Measurements from ENCODE around the gene C15orf39.

The C15orf39 gene

DNA sequence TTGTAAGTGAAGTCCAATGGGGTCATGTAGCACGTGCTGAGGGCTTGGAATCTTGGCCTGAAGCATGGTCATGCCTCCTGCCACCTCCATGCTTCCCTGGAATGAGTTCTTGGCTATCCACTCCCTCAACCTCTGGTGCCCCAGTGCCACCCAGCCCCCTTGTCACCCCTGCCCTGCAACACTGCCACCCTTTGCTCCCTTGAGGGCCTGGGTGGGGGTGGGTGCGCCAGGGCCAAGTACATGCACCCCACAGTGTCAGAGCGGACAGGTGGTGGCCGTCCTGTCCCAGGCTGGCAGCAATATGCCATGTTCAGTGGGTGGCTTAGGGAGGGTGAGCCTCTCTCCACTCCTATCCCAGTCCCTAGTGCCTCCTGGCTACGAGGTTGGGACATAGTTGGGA, 27.6 kb upstream of the C15orf39 start:
- DNase-seq: no peak

DNA sequence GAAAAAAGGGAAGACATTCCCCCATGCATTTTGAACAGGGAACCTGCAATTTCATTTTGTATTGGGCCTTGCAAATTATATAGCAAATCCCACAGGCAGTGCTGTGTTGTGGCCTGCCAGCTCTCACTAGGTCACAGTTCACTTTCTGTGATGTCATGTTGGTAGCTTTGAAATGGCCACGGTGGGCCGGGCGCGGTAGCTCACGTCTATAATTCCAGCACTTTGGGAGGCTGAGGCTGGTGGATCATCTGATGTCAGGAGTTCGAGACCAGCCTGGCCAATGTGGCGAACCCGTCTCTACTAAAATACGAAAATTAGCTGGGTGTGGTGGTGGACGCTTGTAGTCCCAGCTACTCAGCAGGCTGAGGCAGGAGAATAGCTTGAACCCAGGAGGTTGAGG, 27.0 kb upstream of the C15orf39 start:
- DNase-seq: no peak

DNA sequence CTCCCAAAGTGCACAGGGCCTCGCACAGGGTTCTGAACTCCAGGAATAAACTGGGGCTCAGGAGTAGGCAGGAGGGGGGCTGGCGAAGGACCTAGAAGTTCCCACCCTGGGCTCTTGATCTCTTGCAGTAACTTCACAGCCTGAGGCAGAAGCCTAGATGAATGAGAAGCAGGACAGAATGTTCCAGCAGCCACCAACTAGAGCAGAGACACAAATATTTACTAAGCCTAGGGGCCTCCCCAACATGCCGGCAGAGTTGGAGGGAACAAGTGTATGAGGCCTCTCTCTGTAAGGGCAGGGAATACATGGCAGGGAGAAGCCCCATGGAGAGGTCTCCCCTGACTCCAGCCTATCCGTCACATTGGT, 25.3 kb upstream of the C15orf39 start:
- DNase-seq: no peak

GRCh38 chr15:75177360-75178071, 24.2 kb upstream of the C15orf39 start:
- DNase-seq: no peak

- DNase-seq: no peak
Measured at GRCh38 chr15:75178171-75178937, 23.3 kb upstream of the C15orf39 start.

- DNase-seq: no peak
Measured at GRCh38 chr15:75178938-75179745, 22.5 kb upstream of the C15orf39 start.

- DNase-seq: no peak
Measured at GRCh38 chr15:75179746-75180140, 21.9 kb upstream of the C15orf39 start.

GRCh38 chr15:75181780-75182179, 19.9 kb upstream of the C15orf39 start:
- no peak for DNase-seq

GRCh38 chr15:75182187-75183131, 19.2 kb upstream of the C15orf39 start:
- DNase-seq: no peak

DNA sequence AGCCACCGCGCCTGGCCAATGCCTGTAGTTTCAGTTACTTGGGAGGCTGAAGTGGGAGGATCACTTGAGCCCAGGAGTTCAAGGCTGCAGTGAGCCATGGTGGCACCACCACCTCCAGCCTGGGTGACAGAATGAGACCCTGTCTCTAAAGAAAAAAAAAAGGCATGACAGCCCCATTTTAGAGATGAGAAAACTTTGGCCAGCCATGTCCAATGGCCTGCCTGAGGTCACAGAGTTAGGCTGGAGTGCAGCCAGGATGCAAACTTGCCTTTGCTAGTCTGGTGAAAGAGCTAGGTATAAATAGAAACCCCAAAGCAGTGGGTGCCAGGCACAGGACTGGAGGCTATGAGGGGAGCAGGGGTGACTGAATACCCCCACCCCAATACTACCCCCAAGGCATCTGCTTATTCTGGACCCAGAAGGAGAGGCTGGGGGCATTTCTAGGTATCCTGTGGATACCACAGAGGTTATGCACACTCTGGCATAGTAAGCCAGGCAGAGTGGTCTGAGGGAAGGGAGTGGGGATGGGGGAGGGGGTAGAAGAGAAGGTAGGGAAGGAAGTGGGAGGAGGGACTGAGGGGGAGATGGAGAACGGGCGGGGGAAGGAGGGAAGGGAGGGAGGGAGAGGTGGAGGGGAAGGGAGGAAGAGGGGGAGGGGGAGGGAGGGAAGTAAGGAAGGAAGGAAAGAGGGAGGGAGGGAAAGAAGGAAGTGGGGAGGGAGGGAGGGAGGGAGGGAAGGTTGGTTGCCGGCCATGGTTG, 16.2 kb upstream of the C15orf39 start:
- DNase-seq: no peak

DNA sequence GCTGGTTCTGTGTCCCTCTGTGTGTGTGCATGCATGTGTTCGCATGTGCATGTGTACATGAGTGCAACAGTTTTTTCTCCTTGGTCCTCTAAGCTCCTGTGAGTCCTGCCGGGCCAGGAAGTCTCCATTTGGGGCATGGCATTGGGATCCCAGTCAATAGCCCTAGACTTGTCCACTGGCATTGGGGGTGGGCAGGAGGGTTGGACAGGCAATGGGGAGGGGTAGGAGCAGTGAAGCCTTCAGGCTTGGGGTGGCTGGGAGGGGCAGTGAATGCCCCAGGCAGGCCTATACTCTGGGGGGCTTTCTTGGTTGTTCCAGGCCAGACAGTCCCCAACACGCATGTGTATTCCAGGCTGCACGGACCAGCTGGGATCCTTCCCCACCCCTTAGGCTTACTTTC, 15.6 kb upstream of the C15orf39 start:
- no peak for DNase-seq

GRCh38 chr15:75188499-75188898, 13.2 kb upstream of the C15orf39 start:
- DNase-seq: no peak

DNA sequence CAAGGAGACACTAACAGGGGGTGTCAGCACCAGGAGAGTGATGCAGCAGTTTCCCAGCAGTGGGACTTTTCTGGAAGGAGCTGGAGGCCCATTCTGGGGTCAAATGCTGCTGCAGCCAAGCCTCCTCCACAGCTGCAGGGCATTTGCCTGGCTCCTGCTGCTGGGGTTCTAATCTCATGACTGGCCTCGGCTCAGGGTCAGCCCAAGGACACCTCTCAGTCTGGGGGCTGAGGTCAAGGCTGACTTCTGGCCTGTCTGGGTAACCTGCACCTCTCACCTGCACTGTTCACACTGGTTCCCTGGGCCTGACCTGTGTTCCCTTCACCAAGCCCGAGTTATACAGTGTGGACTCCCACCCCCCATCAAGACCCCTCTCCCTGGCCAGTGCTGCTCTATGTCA, 10.4 kb upstream of the C15orf39 start:
- DNase-seq: no peak

- DNase-seq: no peak
Measured at GRCh38 chr15:75192307-75192706, 9.4 kb upstream of the C15orf39 start.

- DNase-seq: no peak
Measured at GRCh38 chr15:75193272-75193671, 8.4 kb upstream of the C15orf39 start.

- no peak for DNase-seq
Measured at GRCh38 chr15:75193976-75194375, 7.7 kb upstream of the C15orf39 start.

DNA sequence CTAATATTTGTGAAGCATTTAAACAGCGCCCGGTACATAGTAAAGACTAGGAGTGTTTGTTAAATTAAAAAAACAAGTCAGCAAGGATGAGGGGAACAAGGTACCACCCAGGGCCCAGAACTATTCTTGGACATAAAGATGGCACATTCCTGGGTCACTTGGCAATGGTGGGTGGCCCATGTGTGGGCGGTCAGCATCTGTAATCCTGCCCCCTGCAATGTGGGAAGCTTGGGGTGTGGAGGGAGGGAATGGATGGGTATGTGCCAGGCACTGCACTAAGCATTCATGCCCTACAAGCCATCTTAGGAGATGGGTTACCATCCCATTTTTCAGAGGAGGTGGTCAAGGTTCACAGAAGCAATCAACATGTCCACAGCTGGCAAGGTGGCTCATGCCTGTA, 7.3 kb upstream of the C15orf39 start:
- no peak for DNase-seq

GRCh38 chr15:75195122-75195765, 6.4 kb upstream of the C15orf39 start:
- no peak for DNase-seq

GRCh38 chr15:75195766-75196241, 5.9 kb upstream of the C15orf39 start:
- no peak for DNase-seq

GRCh38 chr15:75197062-75197630, 4.5 kb upstream of the C15orf39 start:
- no peak for DNase-seq
